ENCODE data around the gene IMMP2L. TPM values are rescaled to one million over a fixed set of nuclear protein-coding genes. Genes with fewer than 3 reads are reported as not detected.
"Not testable (repeated sequence)": the region's sequence is repeated elsewhere in the genome, so short reads cannot be mapped to it uniquely, and the experiment has no call there.

IMMP2L gene
- polyA plus RNA-seq, 1 donor, result 21.0 TPM

- no CpG with 5 or more reads among the region's 2 CpGs for WGBS (ENCODE audit: insufficient coverage, low lambda C conversion rate)
- no peak overlapping the region for H3K27ac ChIP-seq (ENCODE audit: low read length)
- no peak for DNase-seq
- no peak overlapping the region for H3K4me3 ChIP-seq (ENCODE audit: low read length)
- no peaks in the 10 kb centered on the region for H3K4me1 ChIP-seq (ENCODE audit: control insufficient read depth, insufficient read depth, low read length)
- H3K36me3 ChIP-seq (ENCODE audit: control insufficient read depth, insufficient read depth, low read length), result no peaks in the 10 kb centered on the region
- H3K27me3 ChIP-seq (ENCODE audit: control insufficient read depth, insufficient read depth, low read length), result no peaks in the 10 kb centered on the region
- H3K9me3 ChIP-seq (ENCODE audit: control insufficient read depth, low read depth, low read length), result no peaks in the 10 kb centered on the region
Measured at GRCh38 chr7:111282626-111283025, 279.7 kb downstream of the IMMP2L start.

- H3K9me3 ChIP-seq (ENCODE audit: control insufficient read depth, low read depth, low read length), result no peaks in the 10 kb centered on the region
- DNase-seq, result no peak
- no peak overlapping the region for H3K27ac ChIP-seq (ENCODE audit: low read length)
- WGBS (ENCODE audit: insufficient coverage, low lambda C conversion rate), result 93% methylated on average over 3 of the region's 5 CpGs
- H3K36me3 ChIP-seq (ENCODE audit: control insufficient read depth, insufficient read depth, low read length), result no peaks in the 10 kb centered on the region
- no peaks in the 10 kb centered on the region for H3K27me3 ChIP-seq (ENCODE audit: control insufficient read depth, insufficient read depth, low read length)
- H3K4me3 ChIP-seq (ENCODE audit: low read length), result no peak overlapping the region
- H3K4me1 ChIP-seq (ENCODE audit: control insufficient read depth, insufficient read depth, low read length), result no peaks in the 10 kb centered on the region
Measured at GRCh38 chr7:111274857-111275256, 287.4 kb downstream of the IMMP2L start.

GRCh38 chr7:111272092-111272491 lies 290.2 kb downstream of the IMMP2L start:
- no peak for DNase-seq
- H3K27ac ChIP-seq (ENCODE audit: low read length), result no peak overlapping the region

GRCh38 chr7:111270794-111271193 lies 291.5 kb downstream of the IMMP2L start:
- not testable (repeated sequence) for H3K4me1 ChIP-seq (ENCODE audit: control insufficient read depth, insufficient read depth, low read length); H3K36me3 ChIP-seq (ENCODE audit: control insufficient read depth, insufficient read depth, low read length); H3K4me3 ChIP-seq (ENCODE audit: low read length); H3K27ac ChIP-seq (ENCODE audit: low read length); H3K9me3 ChIP-seq (ENCODE audit: control insufficient read depth, low read depth, low read length); H3K27me3 ChIP-seq (ENCODE audit: control insufficient read depth, insufficient read depth, low read length); DNase-seq
- WGBS (ENCODE audit: insufficient coverage, low lambda C conversion rate), result no CpG with 5 or more reads among the region's 2 CpGs

More at GRCh38 chr7:111272092-111272491, 290.2 kb downstream of the IMMP2L start:
- Histone ChIP-seq H3K27me3 (ENCODE audit: control insufficient read depth, insufficient read depth, low read length) (no peaks in the 10 kb centered on the region), H3K4me3 (ENCODE audit: low read length) (no peak overlapping the region), H3K9me3 (ENCODE audit: control insufficient read depth, low read depth, low read length) (no peaks in the 10 kb centered on the region), H3K36me3 (ENCODE audit: control insufficient read depth, insufficient read depth, low read length) (no peaks in the 10 kb centered on the region), H3K4me1 (ENCODE audit: control insufficient read depth, insufficient read depth, low read length) (no peaks in the 10 kb centered on the region)

GRCh38 chr7:111268941-111269340 lies 293.4 kb downstream of the IMMP2L start:
- Histone ChIP-seq H3K4me3 (ENCODE audit: low read length) (no peak overlapping the region), H3K27ac (ENCODE audit: low read length) (no peak overlapping the region)

GRCh38 chr7:111266613-111267012 lies 295.7 kb downstream of the IMMP2L start:
- WGBS (ENCODE audit: insufficient coverage, low lambda C conversion rate), result no CpG with 5 or more reads among the region's 2 CpGs
- Histone ChIP-seq H3K4me3 (ENCODE audit: low read length) (no peak overlapping the region), H3K27ac (ENCODE audit: low read length) (no peak overlapping the region), H3K9me3 (ENCODE audit: control insufficient read depth, low read depth, low read length) (no peaks in the 10 kb centered on the region), H3K27me3 (ENCODE audit: control insufficient read depth, insufficient read depth, low read length) (no peaks in the 10 kb centered on the region), H3K4me1 (ENCODE audit: control insufficient read depth, insufficient read depth, low read length) (no peaks in the 10 kb centered on the region), H3K36me3 (ENCODE audit: control insufficient read depth, insufficient read depth, low read length) (no peaks in the 10 kb centered on the region)
- no peak for DNase-seq

More at GRCh38 chr7:111268941-111269340, 293.4 kb downstream of the IMMP2L start:
- Histone ChIP-seq H3K36me3 (ENCODE audit: control insufficient read depth, insufficient read depth, low read length) (no peaks in the 10 kb centered on the region), H3K27me3 (ENCODE audit: control insufficient read depth, insufficient read depth, low read length) (no peaks in the 10 kb centered on the region), H3K9me3 (ENCODE audit: control insufficient read depth, low read depth, low read length) (no peaks in the 10 kb centered on the region), H3K4me1 (ENCODE audit: control insufficient read depth, insufficient read depth, low read length) (no peaks in the 10 kb centered on the region)
- DNase-seq, result no peak
- WGBS (ENCODE audit: insufficient coverage, low lambda C conversion rate), result no CpG with 5 or more reads among the region's 1 CpG

GRCh38 chr7:111265394-111265793 lies 296.9 kb downstream of the IMMP2L start:
- Histone ChIP-seq H3K9me3 (ENCODE audit: control insufficient read depth, low read depth, low read length) (no peaks in the 10 kb centered on the region), H3K27me3 (ENCODE audit: control insufficient read depth, insufficient read depth, low read length) (no peaks in the 10 kb centered on the region), H3K27ac (ENCODE audit: low read length) (no peak overlapping the region), H3K36me3 (ENCODE audit: control insufficient read depth, insufficient read depth, low read length) (no peaks in the 10 kb centered on the region), H3K4me3 (ENCODE audit: low read length) (no peak overlapping the region), H3K4me1 (ENCODE audit: control insufficient read depth, insufficient read depth, low read length) (no peaks in the 10 kb centered on the region)
- DNase-seq, result no peak

GRCh38 chr7:111264981-111265380 lies 297.3 kb downstream of the IMMP2L start:
- Histone ChIP-seq H3K27me3 (ENCODE audit: control insufficient read depth, insufficient read depth, low read length) (no peaks in the 10 kb centered on the region), H3K9me3 (ENCODE audit: control insufficient read depth, low read depth, low read length) (no peaks in the 10 kb centered on the region), H3K4me1 (ENCODE audit: control insufficient read depth, insufficient read depth, low read length) (no peaks in the 10 kb centered on the region), H3K4me3 (ENCODE audit: low read length) (no peak overlapping the region), H3K27ac (ENCODE audit: low read length) (no peak overlapping the region), H3K36me3 (ENCODE audit: control insufficient read depth, insufficient read depth, low read length) (no peaks in the 10 kb centered on the region)
- 100% methylated on average over 1 of the region's 1 CpG for WGBS (ENCODE audit: insufficient coverage, low lambda C conversion rate)
- no peak for DNase-seq

- no peaks in the 10 kb centered on the region for H3K9me3 ChIP-seq (ENCODE audit: control insufficient read depth, low read depth, low read length)
- no peaks in the 10 kb centered on the region for H3K27me3 ChIP-seq (ENCODE audit: control insufficient read depth, insufficient read depth, low read length)
- H3K27ac ChIP-seq (ENCODE audit: low read length), result no peak overlapping the region
- WGBS (ENCODE audit: insufficient coverage, low lambda C conversion rate), result no CpG with 5 or more reads among the region's 4 CpGs
- no peaks in the 10 kb centered on the region for H3K4me1 ChIP-seq (ENCODE audit: control insufficient read depth, insufficient read depth, low read length)
- H3K36me3 ChIP-seq (ENCODE audit: control insufficient read depth, insufficient read depth, low read length), result no peaks in the 10 kb centered on the region
- no peak overlapping the region for H3K4me3 ChIP-seq (ENCODE audit: low read length)
- no peak for DNase-seq
Measured at GRCh38 chr7:111264111-111264868, 298.0 kb downstream of the IMMP2L start.

GRCh38 chr7:111262293-111263116 lies 299.8 kb downstream of the IMMP2L start:
- Histone ChIP-seq H3K27ac (ENCODE audit: low read length) (no peak overlapping the region), H3K4me1 (ENCODE audit: control insufficient read depth, insufficient read depth, low read length) (no peaks in the 10 kb centered on the region), H3K27me3 (ENCODE audit: control insufficient read depth, insufficient read depth, low read length) (no peaks in the 10 kb centered on the region), H3K9me3 (ENCODE audit: control insufficient read depth, low read depth, low read length) (no peaks in the 10 kb centered on the region), H3K4me3 (ENCODE audit: low read length) (no peak overlapping the region), H3K36me3 (ENCODE audit: control insufficient read depth, insufficient read depth, low read length) (no peaks in the 10 kb centered on the region)
- 80% methylated on average over 2 of the region's 4 CpGs for WGBS (ENCODE audit: insufficient coverage, low lambda C conversion rate)
- DNase-seq, result no peak
